Transverse colon (tissue), 4 donors: ENCODE data around the gene OSBPL10. TPM values are rescaled to one million over a fixed set of nuclear protein-coding genes. Genes with fewer than 3 reads are reported as not detected.

Experiments
- DNase-seq: peaks from one replicate; pipeline ENCODE4 v3.0.0-alpha.2; 2019
- H3K27ac ChIP-seq, 4 donors: fragments of 200-600 bp; sonication (generic); 2 replicates each; pipeline ENCODE4 v1.5.1; 2016 to 2018; ENCODE audit warnings: inconsistent platforms in 4 of 4
- H3K27me3 ChIP-seq: fragments of 200-600 bp; sonication (generic); 2 replicates; pipeline ENCODE4 v1.5.1; 2017; ENCODE audit warnings: inconsistent platforms
- H3K36me3 ChIP-seq, 4 donors: fragments of 200-600 bp; sonication (generic); 2 replicates each; pipeline ENCODE4 v1.5.1; 2017 to 2019; ENCODE audit warnings: inconsistent platforms in 4 of 4
- H3K4me1 ChIP-seq, 4 donors: fragments of 200-600 bp; sonication (generic); 2 replicates each; pipeline ENCODE4 v1.5.1; 2017 to 2020; ENCODE audit warnings: inconsistent platforms in 4 of 4
- H3K4me3 ChIP-seq, 4 donors: fragments of 200-600 bp; sonication (generic); 1 replicate in 1 of 4; 2 replicates in 3 of 4; pipeline versions ENCODE4 v1.5.1 to v1.6.1; 2017 to 2019; ENCODE audit warnings: inconsistent platforms in 4 of 4
- H3K9me3 ChIP-seq, 2 donors: fragments of 200-600 bp; sonication (generic); 2 replicates each; pipeline ENCODE4 v1.5.1; 2017 to 2019; ENCODE audit warnings: inconsistent platforms in 2 of 2
- CTCF ChIP-seq, 5 experiments: fragments of 200-600 bp in 3 of 5; fragments of 450-650 bp in 2 of 5; sonication (generic) in 3 of 5; IDR thresholded peaks; 1 replicate in 2 of 5; 2 replicates in 3 of 5; pipeline ENCODE4 v1.5.1; 2016 to 2017; ENCODE audit warnings: antibody characterized with exemption in 5 of 5, inconsistent platforms in 3 of 5, mild to moderate bottlenecking in 2 of 5, moderate library complexity in 1 of 5
- EP300 ChIP-seq: sonication (generic); formaldehyde crosslinking; IDR thresholded peaks from one replicate; pipeline ENCODE4 v1.6.1; 2017; ENCODE audit warnings: antibody characterized with exemption, low read depth
- POLR2A ChIP-seq: fragments of 450-650 bp; IDR thresholded peaks from one replicate; pipeline ENCODE4 v1.6.1; 2016; ENCODE audit warnings: antibody characterized with exemption, mild to moderate bottlenecking, moderate library complexity
- POLR2AphosphoS5 ChIP-seq, 3 donors: sonication (generic); formaldehyde crosslinking; IDR thresholded peaks; one replicate each; pipeline ENCODE4 v1.6.1; 2016; ENCODE audit warnings: antibody characterized with exemption in 3 of 3
- WGBS, 2 donors: methylation state at CpG; one replicate each; pipeline ENCODE4 v1.1.5; 2018; ENCODE audit warnings: low coverage in 1 of 2; 5-methylcytosine and 5-hydroxymethylcytosine counted together
- in situ Hi-C, 4 donors: fragments of 200-750 bp; cut with MboI; loops; one replicate each; pipeline versions ENCODE4 v1.15.0 to v1.15.1; 2017; ENCODE audit warnings: low sequenced_read_pairs in 3 of 4, low pct_ligation_motif_present in 1 of 4, low pct_unique_long_range_greater_than_20kb in 1 of 4
- intact Hi-C: fragments of 100-400 bp; cut with DNase I; formaldehyde crosslinking; loops from one replicate; pipeline ENCODE4 v1.15.1; 2023; ENCODE audit warnings: low total_unique reads
- total RNA-seq, 4 donors: library from RNA; depleted of rRNA; stranded (reverse); fragments of >200 nt; gene quantifications; one replicate each; pipeline ENCODE4 v1.1.0, GENCODE V29; 2016

Gene OSBPL10
- total RNA-seq, 4 donors from 2014 or later, result 10.0 to 34.8 (median 19.5) TPM

DNA sequence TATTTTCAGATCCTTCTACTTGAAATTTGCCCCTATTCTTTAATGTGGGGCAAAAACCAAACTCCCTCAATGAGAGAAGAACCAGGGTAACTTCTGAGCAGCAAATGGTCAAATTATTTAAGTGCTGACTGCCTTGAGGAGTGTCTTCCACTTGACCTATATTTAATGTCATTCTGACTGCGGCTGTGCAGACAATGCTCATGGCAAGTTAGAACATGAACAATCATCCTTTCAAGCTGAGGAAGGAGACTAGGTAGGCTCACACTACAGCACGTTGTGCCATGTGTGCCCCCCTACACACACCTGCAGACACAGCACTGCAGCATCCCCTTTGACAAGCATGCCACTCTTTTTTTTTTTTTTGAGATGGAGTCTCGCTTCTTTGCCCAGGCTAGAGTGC lies 98.2 kb downstream of the OSBPL10 start:
- TF ChIP-seq POLR2A (no peak), POLR2AphosphoS5 (IDR thresholded peaks at IDR 0.05) (no peak), EP300 (no peak), CTCF (IDR thresholded peaks at IDR 0.05) (no peak)
- Histone ChIP-seq H3K4me1 (peaks cover 0 to 4% (median 0%) of the 10 kb centered on the region in 4 donors), H3K27ac (no peak overlapping the region), H3K27me3 (no peaks in the 10 kb centered on the region), H3K9me3 (no peaks in the 10 kb centered on the region), H3K4me3 (no peak overlapping the region), H3K36me3 (no peaks in the 10 kb centered on the region)
- in situ Hi-C loops (no loop called here), intact Hi-C loops (no loop called here)
- 62 to 87% methylated on average over 3 of the region's 3 CpGs for WGBS, 2 donors
- DNase-seq, result no peak

- Histone ChIP-seq H3K4me1 (peaks cover 0 to 9% (median 0%) of the 10 kb centered on the region in 4 donors), H3K27ac (no peak overlapping the region), H3K9me3 (no peaks in the 10 kb centered on the region), H3K4me3 (no peak overlapping the region), H3K27me3 (no peaks in the 10 kb centered on the region), H3K36me3 (no peaks in the 10 kb centered on the region)
- intact Hi-C loops, result no loop called here
- no peak for DNase-seq
- 82% methylated on average over 4 of the region's 4 CpGs; no CpG with 5 or more reads in 1 of the 2 donors for WGBS, 2 donors
- no peak for TF ChIP-seq POLR2AphosphoS5 (IDR thresholded peaks at IDR 0.05)
- TF ChIP-seq CTCF (IDR thresholded peaks at IDR 0.05), result no peak
- no peak for TF ChIP-seq POLR2A
- TF ChIP-seq EP300, result no peak
- in situ Hi-C loops, result no loop called here
Observed at GRCh38 chr3:31882431-31882830, 98.6 kb downstream of the OSBPL10 start.

- in situ Hi-C loops (no loop called here), intact Hi-C loops (no loop called here)
- Histone ChIP-seq H3K36me3 (no peaks in the 10 kb centered on the region), H3K4me3 (no peak overlapping the region), H3K4me1 (peaks cover 0 to 9% (median 2%) of the 10 kb centered on the region in 4 donors), H3K27me3 (no peaks in the 10 kb centered on the region), H3K27ac (no peak overlapping the region), H3K9me3 (no peaks in the 10 kb centered on the region)
- DNase-seq, result no peak
- no peak for TF ChIP-seq EP300
- no peak for TF ChIP-seq POLR2A
- TF ChIP-seq CTCF (IDR thresholded peaks at IDR 0.05), result no peak
- TF ChIP-seq POLR2AphosphoS5 (IDR thresholded peaks at IDR 0.05), result no peak
- WGBS, 2 donors, result 65 to 80% methylated on average over 3 to 4 of the region's 4 CpGs
Observed at GRCh38 chr3:31880482-31881078, 100.5 kb downstream of the OSBPL10 start.

GRCh38 chr3:31880020-31880419 lies 101.0 kb downstream of the OSBPL10 start:
- Histone ChIP-seq H3K4me3 (no peak overlapping the region), H3K4me1 (peaks cover 0 to 9% (median 2%) of the 10 kb centered on the region in 4 donors), H3K27me3 (no peaks in the 10 kb centered on the region), H3K9me3 (no peaks in the 10 kb centered on the region), H3K27ac (no peak overlapping the region), H3K36me3 (no peaks in the 10 kb centered on the region)
- no peak for DNase-seq
- 67 to 72% methylated on average over 1 to 4 of the region's 4 CpGs for WGBS, 2 donors
- intact Hi-C loops (no loop called here), in situ Hi-C loops (no loop called here)
- TF ChIP-seq POLR2AphosphoS5 (IDR thresholded peaks at IDR 0.05) (no peak), CTCF (IDR thresholded peaks at IDR 0.05) (no peak), EP300 (no peak), POLR2A (no peak)
